ENCODE results near the gene UGT1A10. TPM values are rescaled to one million over a fixed set of nuclear protein-coding genes. Genes with fewer than 3 reads are reported as not detected.

UGT1A10 gene
- total RNA-seq, 6 experiments from 2014 or later, result not detected

DNA sequence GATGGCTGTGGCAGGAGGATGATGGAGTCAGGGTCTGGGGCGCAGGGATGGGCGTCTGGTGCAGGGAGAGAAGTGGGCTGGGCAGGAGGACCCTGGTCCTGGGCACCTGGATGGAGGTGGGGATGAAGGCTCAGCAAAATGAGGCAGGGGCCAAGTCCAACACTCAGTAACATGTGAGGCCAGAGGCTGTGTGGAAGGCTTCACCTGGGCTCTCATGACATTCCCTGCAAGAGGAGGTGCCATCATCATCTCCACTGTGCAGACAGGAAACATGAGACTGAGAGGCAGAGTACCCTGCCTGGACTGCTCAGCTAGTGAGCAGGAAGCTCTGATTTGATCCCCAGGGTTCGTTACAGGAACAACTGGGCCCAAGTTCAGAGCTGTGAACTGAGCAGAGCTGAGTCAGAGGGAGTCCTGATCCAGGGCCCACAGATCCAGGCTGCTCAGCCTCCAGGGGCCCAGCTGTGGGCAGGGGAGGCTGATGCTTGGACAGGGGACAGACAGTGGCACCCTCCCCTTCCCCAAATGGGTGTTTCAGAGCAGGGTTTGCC lies 181.2 kb downstream of the UGT1A10 start:
- TF ChIP-seq, protein P1, sequence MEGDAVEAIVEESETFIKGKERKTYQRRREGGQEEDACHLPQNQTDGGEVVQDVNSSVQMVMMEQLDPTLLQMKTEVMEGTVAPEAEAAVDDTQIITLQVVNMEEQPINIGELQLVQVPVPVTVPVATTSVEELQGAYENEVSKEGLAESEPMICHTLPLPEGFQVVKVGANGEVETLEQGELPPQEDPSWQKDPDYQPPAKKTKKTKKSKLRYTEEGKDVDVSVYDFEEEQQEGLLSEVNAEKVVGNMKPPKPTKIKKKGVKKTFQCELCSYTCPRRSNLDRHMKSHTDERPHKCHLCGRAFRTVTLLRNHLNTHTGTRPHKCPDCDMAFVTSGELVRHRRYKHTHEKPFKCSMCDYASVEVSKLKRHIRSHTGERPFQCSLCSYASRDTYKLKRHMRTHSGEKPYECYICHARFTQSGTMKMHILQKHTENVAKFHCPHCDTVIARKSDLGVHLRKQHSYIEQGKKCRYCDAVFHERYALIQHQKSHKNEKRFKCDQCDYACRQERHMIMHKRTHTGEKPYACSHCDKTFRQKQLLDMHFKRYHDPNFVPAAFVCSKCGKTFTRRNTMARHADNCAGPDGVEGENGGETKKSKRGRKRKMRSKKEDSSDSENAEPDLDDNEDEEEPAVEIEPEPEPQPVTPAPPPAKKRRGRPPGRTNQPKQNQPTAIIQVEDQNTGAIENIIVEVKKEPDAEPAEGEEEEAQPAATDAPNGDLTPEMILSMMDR (IDR thresholded peaks at IDR 0.05), result no peak
- no peak for DNase-seq
- H3K4me1 Mint-ChIP-seq (ENCODE audit: low read depth), result no peaks in the 10 kb centered on the region
- no peaks in the 10 kb centered on the region for H3K9me3 Mint-ChIP-seq
- H3K27me3 Mint-ChIP-seq (ENCODE audit: insufficient read depth), result peaks cover 20% of the 10 kb centered on the region
- H3K36me3 Mint-ChIP-seq (ENCODE audit: low read depth), result no peaks in the 10 kb centered on the region
- H3K27ac Mint-ChIP-seq, result no peak overlapping the region
- no peak overlapping the region for H3K4me3 Mint-ChIP-seq

DNA sequence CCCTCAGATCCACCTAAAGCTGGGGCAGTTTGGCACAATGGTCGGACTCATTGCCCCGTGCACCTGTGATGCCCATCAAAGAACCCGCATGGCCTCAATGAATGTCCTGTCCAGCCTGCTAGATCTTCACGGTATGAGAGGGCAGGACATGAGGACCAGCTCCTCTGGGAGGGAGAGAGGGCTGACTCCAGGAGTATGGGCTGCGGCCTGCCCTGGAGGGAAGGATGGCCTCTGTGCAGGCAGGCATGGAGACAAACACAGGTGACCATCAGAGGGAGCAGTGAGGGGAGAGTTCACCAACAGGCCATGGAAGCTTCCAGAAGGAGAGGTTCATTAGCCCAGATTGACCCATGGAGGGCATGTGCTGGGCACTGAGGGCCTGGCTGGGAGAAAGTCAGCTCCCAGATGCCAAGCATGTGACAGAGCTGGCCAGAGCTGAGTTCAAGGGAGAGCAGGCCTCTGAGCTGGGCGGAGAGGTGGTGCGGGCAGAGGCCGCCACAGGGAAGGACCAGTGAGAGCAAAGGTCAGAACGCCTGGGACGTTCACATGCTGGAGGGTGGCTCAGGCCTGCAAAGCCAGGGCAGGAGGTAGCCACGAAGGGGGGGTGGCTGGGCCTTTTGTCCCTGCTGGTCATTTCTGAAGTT lies 181.9 kb downstream of the UGT1A10 start:
- H3K36me3 Mint-ChIP-seq (ENCODE audit: low read depth), result no peaks in the 10 kb centered on the region
- peaks cover 22% of the 10 kb centered on the region for H3K27me3 Mint-ChIP-seq (ENCODE audit: insufficient read depth)
- H3K27ac Mint-ChIP-seq, result no peak overlapping the region
- H3K9me3 Mint-ChIP-seq, result no peaks in the 10 kb centered on the region
- H3K4me3 Mint-ChIP-seq, result no peak overlapping the region
- no peak for DNase-seq
- TF ChIP-seq, protein P1 (IDR thresholded peaks at IDR 0.05), result no peak
- H3K4me1 Mint-ChIP-seq (ENCODE audit: low read depth), result no peaks in the 10 kb centered on the region

DNA sequence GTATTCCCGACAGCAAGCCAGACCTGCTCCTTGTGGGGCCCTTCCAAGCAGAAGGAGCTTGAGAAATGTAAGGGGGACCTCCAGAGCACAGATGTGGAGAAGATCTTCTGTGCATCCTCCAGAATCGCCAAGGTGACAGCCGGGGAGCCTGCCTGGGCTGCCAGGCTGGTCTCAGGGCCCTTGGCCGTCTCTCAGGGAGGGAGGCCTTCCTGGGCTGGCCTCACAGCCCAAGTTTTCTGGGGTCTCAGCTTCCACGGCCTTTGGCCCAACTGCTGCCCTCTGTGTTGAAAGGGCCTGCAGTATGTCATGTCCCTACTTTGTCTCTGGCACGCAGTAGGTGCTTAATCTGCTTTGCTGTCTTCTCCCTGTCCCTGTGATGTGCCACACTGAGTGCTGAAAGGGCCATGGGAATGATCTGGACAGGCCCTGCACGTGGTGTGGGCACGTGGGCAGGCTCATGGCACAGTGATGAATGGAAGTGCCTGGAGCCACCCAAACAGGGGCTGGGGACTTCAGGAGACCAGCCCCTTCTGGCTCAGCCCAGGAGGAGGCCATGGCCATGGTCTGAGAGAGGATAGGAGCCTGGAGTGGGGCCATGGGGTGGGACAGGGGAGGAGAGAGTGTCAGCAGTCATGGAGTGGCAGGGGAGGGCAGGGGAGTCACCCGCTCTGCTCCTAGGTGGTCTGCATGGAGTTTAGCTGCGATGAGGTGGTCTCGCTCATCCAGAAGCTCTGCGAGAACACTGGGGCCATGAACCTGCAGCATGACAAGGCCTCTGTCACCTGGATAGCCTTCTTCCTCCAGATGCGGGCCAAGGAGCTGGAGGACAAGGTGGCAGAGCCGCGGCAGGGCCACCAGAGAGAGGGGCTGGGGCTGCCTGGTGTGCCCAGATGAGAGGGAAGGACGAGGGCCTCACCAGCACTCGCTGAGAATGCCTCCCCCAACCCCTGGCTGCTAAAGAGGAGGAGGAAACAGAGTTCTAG lies 182.7 kb downstream of the UGT1A10 start:
- no peaks in the 10 kb centered on the region for H3K9me3 Mint-ChIP-seq
- no peaks in the 10 kb centered on the region for H3K4me1 Mint-ChIP-seq (ENCODE audit: low read depth)
- TF ChIP-seq, protein P1 (IDR thresholded peaks at IDR 0.05), result no peak
- H3K27me3 Mint-ChIP-seq (ENCODE audit: insufficient read depth), result peaks cover 23% of the 10 kb centered on the region
- no peak for DNase-seq
- H3K36me3 Mint-ChIP-seq (ENCODE audit: low read depth), result no peaks in the 10 kb centered on the region
- no peak overlapping the region for H3K27ac Mint-ChIP-seq
- H3K4me3 Mint-ChIP-seq, result no peak overlapping the region

DNA sequence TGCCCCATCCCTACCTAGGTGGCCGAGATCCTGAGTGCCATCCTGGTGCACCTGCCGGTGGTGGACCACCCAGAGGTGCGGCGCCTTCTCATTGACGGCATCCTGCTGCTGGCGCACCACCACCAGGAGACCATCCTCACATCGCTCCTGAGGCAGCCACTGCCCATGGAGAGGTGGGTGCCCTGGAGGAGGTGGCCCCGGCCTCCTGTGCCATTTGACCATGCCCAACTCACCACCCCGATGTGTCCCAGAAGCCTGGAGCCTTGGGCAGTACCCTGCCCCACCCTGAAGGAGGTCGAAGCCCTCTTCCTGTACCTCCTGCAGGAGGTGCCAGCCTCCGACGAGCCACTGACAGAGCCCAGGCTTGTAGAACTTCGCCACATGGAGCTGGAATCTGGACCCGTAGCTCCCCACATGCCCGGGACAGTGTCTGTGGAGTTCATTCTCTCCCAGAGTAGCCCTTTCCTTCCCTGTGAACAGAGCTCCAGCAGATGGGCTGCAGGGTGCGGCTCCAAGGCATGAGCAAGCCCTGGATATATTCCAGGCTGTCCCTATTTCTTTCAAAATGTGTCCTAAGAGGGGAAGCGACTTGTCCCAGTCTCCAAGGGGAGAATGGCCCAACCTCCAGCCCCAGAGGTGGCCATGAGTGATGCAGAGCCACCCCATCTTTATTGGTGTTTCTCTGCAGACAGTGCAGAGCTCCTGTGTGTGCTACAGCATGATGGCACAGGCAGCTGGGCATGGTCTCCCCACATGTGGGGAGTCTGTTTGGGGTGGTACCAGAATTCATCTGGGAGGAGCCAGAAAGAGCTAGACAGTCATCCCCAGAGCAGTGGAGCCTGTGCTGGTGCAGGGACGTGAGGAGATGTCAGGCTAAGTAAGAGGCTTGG lies 183.9 kb downstream of the UGT1A10 start:
- TF ChIP-seq, protein P1 (IDR thresholded peaks at IDR 0.05), result no peak
- no peak for DNase-seq
- Mint-ChIP-seq H3K27me3 (ENCODE audit: insufficient read depth) (peaks cover 24% of the 10 kb centered on the region), H3K36me3 (ENCODE audit: low read depth) (no peaks in the 10 kb centered on the region), H3K27ac (no peak overlapping the region), H3K9me3 (no peaks in the 10 kb centered on the region), H3K4me3 (no peak overlapping the region), H3K4me1 (ENCODE audit: low read depth) (no peaks in the 10 kb centered on the region)

DNA sequence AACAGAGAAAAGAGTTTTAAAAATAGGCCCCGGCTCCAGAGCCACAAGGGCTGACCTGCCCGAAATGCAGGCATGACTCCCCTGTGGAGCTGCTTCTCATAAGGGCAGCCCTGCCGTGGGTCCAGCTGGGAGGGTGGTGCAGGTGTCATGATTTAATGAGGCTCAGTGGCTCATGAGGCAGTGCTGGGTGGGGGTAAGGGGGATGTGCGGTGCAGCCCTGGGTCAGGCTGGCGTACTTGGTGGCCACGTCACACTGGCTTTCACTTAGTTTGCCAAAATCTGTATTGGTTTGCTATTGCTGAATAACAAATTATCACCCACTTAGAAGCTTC lies 184.5 kb downstream of the UGT1A10 start:
- peaks cover 26% of the 10 kb centered on the region for H3K27me3 Mint-ChIP-seq (ENCODE audit: insufficient read depth)
- H3K36me3 Mint-ChIP-seq (ENCODE audit: low read depth), result no peaks in the 10 kb centered on the region
- no peaks in the 10 kb centered on the region for H3K9me3 Mint-ChIP-seq
- H3K27ac Mint-ChIP-seq, result no peak overlapping the region
- no peak overlapping the region for H3K4me3 Mint-ChIP-seq
- DNase-seq, result no peak
- TF ChIP-seq, protein P1 (IDR thresholded peaks at IDR 0.05), result no peak
- no peaks in the 10 kb centered on the region for H3K4me1 Mint-ChIP-seq (ENCODE audit: low read depth)

All from HFFc6 (cell line).